ENCODE measurements around the gene PSMB7.

GRCh38 chr9:124358631-124359030, 56.6 kb downstream of the PSMB7 start:
- TF ChIP-seq, protein P1, sequence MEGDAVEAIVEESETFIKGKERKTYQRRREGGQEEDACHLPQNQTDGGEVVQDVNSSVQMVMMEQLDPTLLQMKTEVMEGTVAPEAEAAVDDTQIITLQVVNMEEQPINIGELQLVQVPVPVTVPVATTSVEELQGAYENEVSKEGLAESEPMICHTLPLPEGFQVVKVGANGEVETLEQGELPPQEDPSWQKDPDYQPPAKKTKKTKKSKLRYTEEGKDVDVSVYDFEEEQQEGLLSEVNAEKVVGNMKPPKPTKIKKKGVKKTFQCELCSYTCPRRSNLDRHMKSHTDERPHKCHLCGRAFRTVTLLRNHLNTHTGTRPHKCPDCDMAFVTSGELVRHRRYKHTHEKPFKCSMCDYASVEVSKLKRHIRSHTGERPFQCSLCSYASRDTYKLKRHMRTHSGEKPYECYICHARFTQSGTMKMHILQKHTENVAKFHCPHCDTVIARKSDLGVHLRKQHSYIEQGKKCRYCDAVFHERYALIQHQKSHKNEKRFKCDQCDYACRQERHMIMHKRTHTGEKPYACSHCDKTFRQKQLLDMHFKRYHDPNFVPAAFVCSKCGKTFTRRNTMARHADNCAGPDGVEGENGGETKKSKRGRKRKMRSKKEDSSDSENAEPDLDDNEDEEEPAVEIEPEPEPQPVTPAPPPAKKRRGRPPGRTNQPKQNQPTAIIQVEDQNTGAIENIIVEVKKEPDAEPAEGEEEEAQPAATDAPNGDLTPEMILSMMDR (IDR thresholded peaks at IDR 0.05; ENCODE audit: low read length): no peak
- no peak for TF ChIP-seq EZH2 (IDR thresholded peaks at IDR 0.05; ENCODE audit: borderline replicate concordance, low read length)

Measured in OCI-LY1 (cell line).